ENCODE results near the gene LAPTM4A.
A peak's percentile ranks its signal among the peaks of the same experiment; 100 is the strongest.
"Not testable (repeated sequence)": the region's sequence is repeated elsewhere in the genome, so short reads cannot be mapped to it uniquely, and the experiment has no call there.

The LAPTM4A gene

GRCh38 chr2:20074901-20075300 is 23.5 kb upstream of the LAPTM4A start:
- DNase-seq = no peak

GRCh38 chr2:20074046-20074648 is 22.7 kb upstream of the LAPTM4A start:
- not testable (repeated sequence) for DNase-seq

GRCh38 chr2:20073460-20073859 is 22.0 kb upstream of the LAPTM4A start:
- no peak for DNase-seq

GRCh38 chr2:20072436-20073158 is 21.2 kb upstream of the LAPTM4A start:
- no peak for DNase-seq

GRCh38 chr2:20071397-20072383 is 20.3 kb upstream of the LAPTM4A start:
- DNase-seq = peak; percentile 97

GRCh38 chr2:20069756-20070155 is 18.3 kb upstream of the LAPTM4A start:
- no peak for DNase-seq

GRCh38 chr2:20067992-20068584 is 16.7 kb upstream of the LAPTM4A start:
- DNase-seq = peak; percentile 97

GRCh38 chr2:20065885-20066602 is 14.6 kb upstream of the LAPTM4A start:
- peak; percentile 65 for DNase-seq

GRCh38 chr2:20064841-20065240 is 13.4 kb upstream of the LAPTM4A start:
- DNase-seq = no peak

- no peak for DNase-seq
Observed at GRCh38 chr2:20064421-20064820, 13.0 kb upstream of the LAPTM4A start.

- peak; percentile 95 for DNase-seq
Observed at GRCh38 chr2:20062615-20063545, 11.5 kb upstream of the LAPTM4A start.

- no peak for DNase-seq
Observed at GRCh38 chr2:20061940-20062339, 10.5 kb upstream of the LAPTM4A start.

- peak; percentile 48 for DNase-seq
Observed at GRCh38 chr2:20061476-20061875, 10.0 kb upstream of the LAPTM4A start.

GRCh38 chr2:20060106-20060505 is 8.7 kb upstream of the LAPTM4A start:
- DNase-seq = no peak

- DNase-seq = no peak
Observed at GRCh38 chr2:20057268-20057667, 5.8 kb upstream of the LAPTM4A start.

GRCh38 chr2:20054931-20055330 is 3.5 kb upstream of the LAPTM4A start:
- DNase-seq = no peak

GRCh38 chr2:20054119-20054518 is 2.7 kb upstream of the LAPTM4A start:
- no peak for DNase-seq

- DNase-seq = peak; percentile 72
Observed at GRCh38 chr2:20052861-20053281, 1.4 kb upstream of the LAPTM4A start.

- DNase-seq = peak; percentile 45
Observed at GRCh38 chr2:20052229-20052851, 912 bp upstream of the LAPTM4A start.
